ENCODE measurements around the gene CCNA2.

CCNA2 gene

DNA sequence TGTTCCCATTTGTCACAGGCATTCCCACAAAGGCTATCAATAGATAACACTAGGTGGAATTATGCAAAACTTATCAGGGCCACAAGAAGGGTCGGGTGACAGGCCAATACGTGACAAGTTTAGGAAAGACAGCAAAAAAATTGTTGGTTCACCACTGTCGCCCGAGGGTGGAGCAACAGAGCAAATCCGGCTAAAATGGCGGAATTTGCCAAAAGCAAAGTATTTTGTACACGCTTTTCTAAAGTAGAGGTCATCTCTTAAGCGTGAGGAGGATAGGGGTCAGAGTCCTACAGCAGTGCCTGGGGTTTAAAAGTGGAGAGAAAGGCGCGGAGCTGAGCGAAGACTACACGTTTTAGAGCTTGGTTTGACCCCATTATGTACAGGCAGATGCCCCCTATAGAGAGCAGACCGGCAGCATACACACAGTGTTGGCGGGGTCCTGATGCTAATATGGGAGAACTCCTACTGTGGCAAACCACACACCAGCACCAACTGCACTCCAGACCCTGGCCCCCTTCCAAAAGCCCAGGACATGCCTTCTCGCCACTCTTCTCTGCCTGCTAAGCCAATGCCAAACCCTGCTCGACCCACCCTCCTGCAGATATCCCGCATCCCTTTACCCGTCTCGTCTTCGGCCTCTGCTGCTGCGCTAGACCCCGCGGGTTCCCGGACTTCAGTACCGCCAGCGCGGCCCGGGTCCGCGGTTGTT lies 733 bp downstream of the CCNA2 start:
- TF ChIP-seq CTCF (conservative IDR thresholded peaks at IDR 0.05; ENCODE audit: low read depth, low read length) = peak; percentile 36
- DNase-seq (ENCODE audit: low read depth) = peak; percentile 30
- peak overlapping the region; percentile 79 for H3K4me3 ChIP-seq (ENCODE audit: low read depth, low read length)

GRCh38 chr4:121822047-121822446 lies 1.6 kb downstream of the CCNA2 start:
- DNase-seq (ENCODE audit: low read depth) = no peak
- H3K4me3 ChIP-seq (ENCODE audit: low read depth, low read length) = peak overlapping the region; percentile 79
- TF ChIP-seq CTCF (conservative IDR thresholded peaks at IDR 0.05; ENCODE audit: low read depth, low read length) = no peak

DNA sequence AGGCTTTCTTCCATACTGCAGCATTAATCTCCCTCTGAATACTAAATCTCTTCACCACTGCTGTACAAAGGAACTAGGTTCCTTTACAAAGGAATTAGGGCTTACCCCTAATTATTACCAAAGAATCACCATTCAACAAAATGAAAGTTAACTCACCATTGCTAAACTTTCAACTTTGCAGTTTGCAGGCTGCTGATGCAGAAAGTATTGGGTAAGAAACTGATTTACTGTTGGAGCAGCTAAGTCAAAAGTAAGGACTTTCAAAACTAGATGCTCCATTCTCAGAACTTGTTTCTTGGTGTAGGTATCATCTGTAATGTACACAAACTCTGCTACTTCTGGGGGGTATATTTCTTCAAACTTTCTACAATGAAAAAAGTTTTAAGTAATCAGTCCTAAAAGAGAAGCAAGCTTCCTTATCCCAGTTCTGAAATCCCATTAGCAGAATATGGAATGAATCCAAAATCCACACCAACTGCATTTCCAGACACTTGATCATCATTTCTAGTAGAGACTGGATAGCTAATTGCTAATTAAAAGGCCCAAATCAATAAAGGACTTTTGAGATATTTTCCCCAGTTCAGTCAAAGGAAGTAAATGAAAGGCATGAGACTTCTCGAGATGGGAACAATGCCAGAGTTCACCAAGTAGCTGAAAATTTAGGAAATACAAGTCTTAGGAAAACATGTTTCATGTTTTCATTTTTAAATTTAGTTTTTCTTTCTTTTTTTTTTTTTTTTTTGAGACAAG lies 4.3 kb downstream of the CCNA2 start:
- TF ChIP-seq CTCF (conservative IDR thresholded peaks at IDR 0.05; ENCODE audit: low read depth, low read length) = no peak
- DNase-seq (ENCODE audit: low read depth) = peak; percentile 23
- no peak overlapping the region for H3K4me3 ChIP-seq (ENCODE audit: low read depth, low read length)

DNA sequence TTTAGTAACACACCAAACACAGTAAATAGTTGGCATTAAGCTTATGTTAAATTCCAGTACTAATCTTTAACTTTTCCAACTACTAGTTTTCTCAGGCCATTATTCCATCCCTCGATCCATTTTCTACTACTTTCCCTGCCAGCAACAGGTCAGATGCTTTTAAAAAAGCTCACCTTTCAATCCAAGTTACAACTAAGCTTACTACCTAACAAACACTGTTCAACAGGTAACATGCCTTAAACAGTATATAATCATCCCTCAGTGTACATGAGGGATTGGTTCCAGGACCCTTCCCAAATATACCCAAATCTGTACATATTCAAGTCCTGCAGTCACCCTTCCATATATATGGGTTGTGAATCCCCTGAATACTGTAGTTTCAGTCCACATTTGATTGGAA lies 5.5 kb downstream of the CCNA2 start:
- no peak for DNase-seq (ENCODE audit: low read depth)
- no peak for TF ChIP-seq CTCF (conservative IDR thresholded peaks at IDR 0.05; ENCODE audit: low read depth, low read length)
- H3K4me3 ChIP-seq (ENCODE audit: low read depth, low read length) = no peak overlapping the region

- H3K4me3 ChIP-seq (ENCODE audit: low read depth, low read length) = no peak overlapping the region
- TF ChIP-seq CTCF (conservative IDR thresholded peaks at IDR 0.05; ENCODE audit: low read depth, low read length) = no peak
- no peak for DNase-seq (ENCODE audit: low read depth)
These were observed 6.0 kb downstream of the CCNA2 start for GRCh38 chr4:121817701-121818100.

- TF ChIP-seq CTCF (conservative IDR thresholded peaks at IDR 0.05; ENCODE audit: low read depth, low read length) = no peak
- no peak for DNase-seq (ENCODE audit: low read depth)
- no peak overlapping the region for H3K4me3 ChIP-seq (ENCODE audit: low read depth, low read length)
These were observed 6.7 kb downstream of the CCNA2 start for GRCh38 chr4:121817006-121817405.
